Activated naive CD8-positive, alpha-beta T cell treated with anti-CD3 and anti-CD28 coated beads, Interleukin-2, amount 10 ng/mL, durations not matched to agents 7 days and 5 days (primary cell): ENCODE results near the gene PLA2G4E. TPM values are rescaled to one million over a fixed set of nuclear protein-coding genes. Genes with fewer than 3 reads are reported as not detected.

Experiments used
- ATAC-seq: fragments of 150-1000 bp; cut with Tn5 transposase; one replicate; pipeline ENCODE4 v1.10.0; 2021; ENCODE audit warnings: low read depth, moderate library complexity
- POLR2A ChIA-PET: fragments of 350-600 bp; sonication (Branson Sonifier 250); formaldehyde crosslinking; loops from one replicate; lab custom pipeline; 2021; ENCODE audit warnings: antibody characterized with exemption; lab: Charles Lee
- DNase-seq: peaks from one replicate; pipeline ENCODE4 v3.0.0; 2021
- H3K27ac Mint-ChIP-seq: one replicate; pipeline ENCODE4 v1.8.0; 2022; ENCODE audit warnings: mild to moderate bottlenecking, mixed read lengths
- H3K27me3 Mint-ChIP-seq: one replicate; pipeline ENCODE4 v1.8.0; 2022; ENCODE audit warnings: mild to moderate bottlenecking, moderate library complexity, mixed read lengths
- H3K36me3 Mint-ChIP-seq: one replicate; pipeline ENCODE4 v1.8.0; 2021; ENCODE audit warnings: mild to moderate bottlenecking, mixed read lengths
- H3K4me1 Mint-ChIP-seq: one replicate; pipeline ENCODE4 v1.8.0; 2021; ENCODE audit warnings: mixed read lengths
- H3K4me3 Mint-ChIP-seq: one replicate; pipeline ENCODE4 v1.8.0; 2022; ENCODE audit warnings: mild to moderate bottlenecking, moderate library complexity, mixed read lengths
- H3K9me3 Mint-ChIP-seq: one replicate; pipeline ENCODE4 v1.8.0; 2021; ENCODE audit warnings: mixed read lengths
- total RNA-seq, 2 experiments: library from RNA; stranded (reverse); gene quantifications; one replicate each; pipeline ENCODE4 v1.2.3, GENCODE V29; 2021

Gene PLA2G4E
- total RNA-seq, 2 experiments from 2014 or later = not detected

DNA sequence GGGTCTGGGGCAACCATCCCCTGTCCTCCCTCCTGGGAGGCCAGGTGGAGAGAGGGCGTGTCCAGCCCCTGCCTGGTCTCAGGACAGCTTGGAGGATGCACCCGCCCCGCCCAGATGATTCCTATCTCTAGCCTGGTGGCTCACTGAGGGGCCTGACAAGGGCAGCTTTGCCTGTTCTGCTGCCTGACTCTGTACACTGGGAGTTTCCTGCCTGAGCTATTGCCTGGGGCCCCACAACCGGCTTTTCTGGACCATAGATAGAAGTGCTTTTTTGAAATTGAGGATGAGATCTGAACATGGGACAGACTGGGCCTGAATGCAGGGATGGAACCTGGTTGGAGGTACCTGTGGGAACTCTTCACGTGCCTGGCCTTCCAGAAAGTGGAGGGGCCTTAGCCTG is 751 bp upstream of the PLA2G4E start:
- DNase-seq (no peak), ATAC-seq (no peak)
- POLR2A ChIA-PET = no interaction called here
- no peaks in the 10 kb centered on the region for H3K9me3 Mint-ChIP-seq
- H3K27ac Mint-ChIP-seq = no peak overlapping the region
- no peaks in the 10 kb centered on the region for H3K36me3 Mint-ChIP-seq
- H3K27me3 Mint-ChIP-seq = peaks cover 15% of the 10 kb centered on the region
- H3K4me1 Mint-ChIP-seq = no peaks in the 10 kb centered on the region
- no peak overlapping the region for H3K4me3 Mint-ChIP-seq

GRCh38 chr15:42018306-42019224 is 2.3 kb downstream of the PLA2G4E start:
- no peaks in the 10 kb centered on the region for H3K9me3 Mint-ChIP-seq
- DNase-seq = no peak
- no peaks in the 10 kb centered on the region for H3K4me1 Mint-ChIP-seq
- H3K4me3 Mint-ChIP-seq = no peak overlapping the region
- H3K36me3 Mint-ChIP-seq = no peaks in the 10 kb centered on the region
- POLR2A ChIA-PET = no interaction called here
- H3K27ac Mint-ChIP-seq = no peak overlapping the region
- ATAC-seq = no peak
- H3K27me3 Mint-ChIP-seq = peaks cover 4% of the 10 kb centered on the region

DNA sequence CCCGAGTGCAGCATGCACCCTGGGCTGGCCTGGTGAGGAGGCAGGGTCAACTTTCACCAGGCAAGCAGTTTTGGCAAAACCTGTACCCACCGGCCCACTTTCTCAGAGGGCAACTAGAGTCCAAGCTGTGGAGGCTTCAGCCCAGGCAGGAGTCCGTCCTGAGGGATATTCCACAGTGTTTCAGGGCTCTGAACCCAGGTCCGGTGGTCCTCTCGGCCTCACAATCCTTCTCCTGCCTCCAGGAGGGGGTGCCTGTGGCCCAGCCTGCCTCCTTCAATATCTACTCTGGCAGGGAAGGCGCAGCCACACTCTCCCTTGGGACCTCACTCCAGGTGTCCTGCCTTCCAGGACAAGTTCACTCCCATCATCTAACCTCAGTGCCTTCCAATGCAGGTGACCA is 3.9 kb downstream of the PLA2G4E start:
- H3K27ac Mint-ChIP-seq = no peak overlapping the region
- DNase-seq (no peak), ATAC-seq (no peak)
- H3K27me3 Mint-ChIP-seq = peaks cover 2% of the 10 kb centered on the region
- H3K4me3 Mint-ChIP-seq = no peak overlapping the region
- POLR2A ChIA-PET = no interaction called here
- no peaks in the 10 kb centered on the region for H3K36me3 Mint-ChIP-seq
- H3K4me1 Mint-ChIP-seq = no peaks in the 10 kb centered on the region
- no peaks in the 10 kb centered on the region for H3K9me3 Mint-ChIP-seq

- Mint-ChIP-seq H3K27me3 (peaks cover 4% of the 10 kb centered on the region), H3K27ac (no peak overlapping the region), H3K4me3 (no peak overlapping the region), H3K36me3 (no peaks in the 10 kb centered on the region), H3K9me3 (no peaks in the 10 kb centered on the region), H3K4me1 (peaks cover 6% of the 10 kb centered on the region)
- POLR2A ChIA-PET = interaction anchor here (0.5 kb wide), 1 partner anchor 1177 kb away, joined by 4 read pairs; no protein-coding TSS in a partner anchor
- DNase-seq (no peak), ATAC-seq (no peak)
Measured at GRCh38 chr15:42014406-42014805, 6.4 kb downstream of the PLA2G4E start.

- no peak overlapping the region for H3K27ac Mint-ChIP-seq
- H3K4me1 Mint-ChIP-seq = peaks cover 8% of the 10 kb centered on the region
- POLR2A ChIA-PET = no interaction called here
- no peaks in the 10 kb centered on the region for H3K36me3 Mint-ChIP-seq
- no peaks in the 10 kb centered on the region for H3K9me3 Mint-ChIP-seq
- DNase-seq (no peak), ATAC-seq (no peak)
- H3K4me3 Mint-ChIP-seq = no peak overlapping the region
- H3K27me3 Mint-ChIP-seq = peaks cover 4% of the 10 kb centered on the region
Measured at GRCh38 chr15:42012928-42013482, 7.8 kb downstream of the PLA2G4E start.

DNA sequence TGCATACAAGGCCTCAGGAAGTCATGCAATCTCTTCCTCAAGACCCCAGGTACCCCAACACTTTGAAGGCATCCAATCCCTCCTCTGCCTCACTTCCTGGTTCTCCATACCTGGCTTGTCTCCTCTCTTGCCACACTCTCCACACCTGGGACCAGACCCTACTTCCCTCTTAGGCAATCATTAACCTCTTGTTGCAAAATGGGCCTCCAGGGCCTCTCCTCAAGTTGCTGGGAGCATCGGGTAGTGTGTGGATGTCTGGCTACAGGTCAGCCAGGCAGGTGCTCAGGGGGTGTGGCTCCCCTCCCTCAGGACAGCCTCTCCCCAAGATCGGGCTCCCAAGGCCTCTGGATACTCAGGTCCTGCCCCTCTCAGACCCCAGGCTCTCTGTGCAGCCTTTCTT is 8.6 kb downstream of the PLA2G4E start:
- no peak for ATAC-seq
- POLR2A ChIA-PET = no interaction called here

DNA sequence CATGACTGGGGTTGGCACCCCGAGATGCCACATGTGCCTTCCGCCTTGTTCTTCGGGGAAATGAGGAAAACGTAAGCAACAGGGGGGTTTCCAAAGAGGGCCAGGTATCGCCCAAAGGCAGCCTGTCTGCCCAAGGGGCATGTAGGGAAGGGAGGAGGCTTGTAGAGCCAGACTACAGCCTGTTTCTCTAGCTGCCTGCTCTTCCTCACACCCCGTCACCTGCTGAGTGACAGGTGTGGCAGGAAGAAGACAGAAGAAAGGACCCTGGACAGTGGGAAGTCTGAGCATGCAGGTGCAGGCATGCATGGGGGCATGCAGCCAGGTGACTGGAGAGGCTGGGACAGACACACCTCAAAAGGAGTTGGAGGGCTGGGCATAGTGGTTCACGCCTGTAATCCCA is 9.8 kb downstream of the PLA2G4E start:
- ATAC-seq = no peak
- Mint-ChIP-seq H3K27me3 (peaks cover 4% of the 10 kb centered on the region), H3K4me3 (no peak overlapping the region), H3K27ac (no peak overlapping the region), H3K36me3 (peaks cover 2% of the 10 kb centered on the region), H3K4me1 (peaks cover 10% of the 10 kb centered on the region), H3K9me3 (peaks cover 2% of the 10 kb centered on the region)
- POLR2A ChIA-PET = no interaction called here
- no peak for DNase-seq

More for the DNA sequence above, 8.6 kb downstream of the PLA2G4E start:
- Mint-ChIP-seq H3K27ac (peak overlapping the region; percentile 60), H3K9me3 (peaks cover 2% of the 10 kb centered on the region), H3K4me3 (no peak overlapping the region), H3K27me3 (peaks cover 4% of the 10 kb centered on the region), H3K36me3 (peaks cover 2% of the 10 kb centered on the region), H3K4me1 (peaks cover 10% of the 10 kb centered on the region)
- DNase-seq = no peak

DNA sequence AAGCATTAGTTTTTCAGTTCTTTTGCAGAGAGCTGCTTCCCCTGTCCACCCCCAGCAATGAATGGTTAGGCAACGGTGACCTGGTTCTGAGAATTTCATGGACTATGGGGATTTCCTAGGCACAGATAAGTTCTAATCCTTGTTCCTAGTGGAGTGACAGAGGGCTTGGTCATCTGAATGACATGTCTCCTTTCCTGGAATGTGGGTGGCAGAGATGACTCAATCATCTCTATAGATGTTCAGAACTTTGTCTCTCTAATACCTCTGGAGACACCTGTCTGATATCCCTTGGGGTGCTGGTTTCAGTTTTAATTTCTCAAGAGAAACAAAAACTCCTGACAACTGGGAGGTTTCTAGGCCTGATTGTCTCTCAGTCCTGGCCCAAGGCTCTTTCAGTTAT is 10.4 kb downstream of the PLA2G4E start:
- H3K27me3 Mint-ChIP-seq = peaks cover 4% of the 10 kb centered on the region
- peaks cover 2% of the 10 kb centered on the region for H3K36me3 Mint-ChIP-seq
- no peak overlapping the region for H3K27ac Mint-ChIP-seq
- no peak overlapping the region for H3K4me3 Mint-ChIP-seq
- peaks cover 2% of the 10 kb centered on the region for H3K9me3 Mint-ChIP-seq
- DNase-seq (no peak), ATAC-seq (no peak)
- H3K4me1 Mint-ChIP-seq = peaks cover 10% of the 10 kb centered on the region
- POLR2A ChIA-PET = no interaction called here

- peaks cover 2% of the 10 kb centered on the region for H3K9me3 Mint-ChIP-seq
- no peak overlapping the region for H3K4me3 Mint-ChIP-seq
- peaks cover 10% of the 10 kb centered on the region for H3K4me1 Mint-ChIP-seq
- POLR2A ChIA-PET = no interaction called here
- H3K27me3 Mint-ChIP-seq = peaks cover 2% of the 10 kb centered on the region
- H3K36me3 Mint-ChIP-seq = peaks cover 2% of the 10 kb centered on the region
- DNase-seq = no peak
- no peak for ATAC-seq
- no peak overlapping the region for H3K27ac Mint-ChIP-seq
Measured at GRCh38 chr15:42009474-42009873, 11.4 kb downstream of the PLA2G4E start.

GRCh38 chr15:42009022-42009421 is 11.8 kb downstream of the PLA2G4E start:
- DNase-seq (no peak), ATAC-seq (no peak)
- peaks cover 2% of the 10 kb centered on the region for H3K36me3 Mint-ChIP-seq
- peaks cover 10% of the 10 kb centered on the region for H3K4me1 Mint-ChIP-seq
- POLR2A ChIA-PET = no interaction called here
- H3K27me3 Mint-ChIP-seq = peaks cover 2% of the 10 kb centered on the region
- no peak overlapping the region for H3K4me3 Mint-ChIP-seq
- H3K9me3 Mint-ChIP-seq = peaks cover 2% of the 10 kb centered on the region
- H3K27ac Mint-ChIP-seq = peak overlapping the region; percentile 14

DNA sequence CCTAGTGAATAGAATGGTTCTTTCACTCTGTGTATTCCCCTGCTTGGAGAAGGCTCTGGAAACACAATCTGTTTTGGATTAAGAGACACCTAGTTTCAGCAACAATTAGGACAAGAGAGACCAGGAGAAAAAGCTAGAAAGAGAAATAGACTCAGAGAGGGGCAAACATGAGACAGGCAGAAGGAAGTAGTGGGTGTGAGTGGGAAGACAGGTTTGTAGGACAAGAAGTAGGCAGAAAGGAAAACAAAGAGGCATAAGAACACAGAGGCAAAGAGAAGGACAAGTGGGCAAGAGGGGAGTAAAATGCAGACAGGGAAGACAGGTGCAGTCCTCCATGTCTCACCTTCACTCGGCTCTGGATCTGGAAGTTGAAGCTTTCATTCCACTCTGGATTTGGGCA is 13.5 kb downstream of the PLA2G4E start:
- POLR2A ChIA-PET = no interaction called here
- H3K4me3 Mint-ChIP-seq = no peak overlapping the region
- no peak overlapping the region for H3K27ac Mint-ChIP-seq

GRCh38 chr15:42002333-42002732 is 18.5 kb downstream of the PLA2G4E start:
- peaks cover under 1% of the 10 kb centered on the region for H3K9me3 Mint-ChIP-seq
- peaks cover under 1% of the 10 kb centered on the region for H3K4me1 Mint-ChIP-seq
- H3K27ac Mint-ChIP-seq = no peak overlapping the region
- peaks cover under 1% of the 10 kb centered on the region for H3K36me3 Mint-ChIP-seq
- peaks cover 1% of the 10 kb centered on the region for H3K27me3 Mint-ChIP-seq
- DNase-seq (no peak), ATAC-seq (no peak)
- POLR2A ChIA-PET = no interaction called here
- no peak overlapping the region for H3K4me3 Mint-ChIP-seq

More for the DNA sequence above, 13.5 kb downstream of the PLA2G4E start:
- H3K4me1 Mint-ChIP-seq = peaks cover 10% of the 10 kb centered on the region
- H3K9me3 Mint-ChIP-seq = peaks cover 2% of the 10 kb centered on the region
- H3K27me3 Mint-ChIP-seq = peaks cover 2% of the 10 kb centered on the region
- DNase-seq (no peak), ATAC-seq (no peak)
- peaks cover 2% of the 10 kb centered on the region for H3K36me3 Mint-ChIP-seq

- Mint-ChIP-seq H3K9me3 (no peaks in the 10 kb centered on the region), H3K4me1 (no peaks in the 10 kb centered on the region), H3K27me3 (peaks cover 1% of the 10 kb centered on the region), H3K27ac (no peak overlapping the region), H3K36me3 (no peaks in the 10 kb centered on the region), H3K4me3 (no peak overlapping the region)
- ATAC-seq (no peak), DNase-seq (no peak)
- POLR2A ChIA-PET = no interaction called here
Measured at GRCh38 chr15:42001236-42001635, 19.6 kb downstream of the PLA2G4E start.
